Ascending aorta (tissue), 2 donors: ENCODE results near the gene CBLB. TPM values are rescaled to one million over a fixed set of nuclear protein-coding genes. Genes with fewer than 3 reads are reported as not detected.

Source experiments
- DNase-seq, 2 donors: peaks; one replicate each; pipeline ENCODE4 v3.0.0-alpha.2; 2019; ENCODE audit warnings: low spot score in 2 of 2
- H3K27ac ChIP-seq, 2 donors: fragments of 200-600 bp; sonication (generic); one replicate each; pipeline ENCODE4 v1.5.1; 2016 to 2017; ENCODE audit warnings: mild to moderate bottlenecking in 1 of 2
- H3K27me3 ChIP-seq: fragments of 200-600 bp; sonication (generic); one replicate; pipeline ENCODE4 v1.5.1; 2017
- H3K36me3 ChIP-seq, 2 donors: fragments of 200-600 bp; sonication (generic); one replicate each; pipeline ENCODE4 v1.5.1; 2016
- H3K4me1 ChIP-seq, 2 donors: fragments of 200-600 bp; sonication (generic); one replicate each; pipeline ENCODE4 v1.5.1; 2016 to 2017; ENCODE audit warnings: mild to moderate bottlenecking in 1 of 2
- H3K4me3 ChIP-seq, 2 donors: fragments of 200-600 bp; sonication (generic); one replicate each; pipeline ENCODE4 v1.5.1; 2016 to 2017; ENCODE audit warnings: mild to moderate bottlenecking in 1 of 2
- H3K9me3 ChIP-seq, 2 donors: fragments of 200-600 bp; sonication (generic); one replicate each; pipeline ENCODE4 v1.5.1; 2016
- CTCF ChIP-seq, 3 experiments: fragments of 200-600 bp in 2 of 3; fragments of 450-650 bp in 1 of 3; sonication (generic) in 2 of 3; IDR thresholded peaks; one replicate each; pipeline ENCODE4 v1.5.1; 2016 to 2019; ENCODE audit warnings: antibody characterized with exemption in 3 of 3, mild to moderate bottlenecking in 1 of 3, moderate library complexity in 1 of 3
- intact Hi-C: fragments of 100-400 bp; cut with DNase I; formaldehyde crosslinking; loops from one replicate; pipeline ENCODE4 v1.15.1; 2023
- total RNA-seq: library from RNA; depleted of rRNA; stranded (reverse); fragments of >200 nt; gene quantifications from one replicate; pipeline ENCODE4 v1.1.0, GENCODE V29; 2016

CBLB gene
- total RNA-seq, 1 donor from 2014 or later: 30.0 TPM

- DNase-seq: no peak
- intact Hi-C loops: no loop called here
- no peaks in the 10 kb centered on the region for H3K4me1 ChIP-seq
- no peaks in the 10 kb centered on the region for H3K9me3 ChIP-seq
- TF ChIP-seq CTCF (IDR thresholded peaks at IDR 0.05): no peak
- no peaks in the 10 kb centered on the region for H3K27me3 ChIP-seq
- no peaks in the 10 kb centered on the region for H3K36me3 ChIP-seq
- H3K4me3 ChIP-seq: no peak overlapping the region
- H3K27ac ChIP-seq: no peak overlapping the region
Measured at GRCh38 chr3:105622169-105622568, 246.6 kb downstream of the CBLB start.

- TF ChIP-seq CTCF (IDR thresholded peaks at IDR 0.05): no peak
- H3K27ac ChIP-seq: no peak overlapping the region
- no peak for DNase-seq
- intact Hi-C loops: no loop called here
- no peaks in the 10 kb centered on the region for H3K9me3 ChIP-seq
- no peaks in the 10 kb centered on the region for H3K36me3 ChIP-seq
- no peak overlapping the region for H3K4me3 ChIP-seq
- no peaks in the 10 kb centered on the region for H3K4me1 ChIP-seq
- H3K27me3 ChIP-seq: no peaks in the 10 kb centered on the region
Measured at GRCh38 chr3:105620236-105620635, 248.6 kb downstream of the CBLB start.

GRCh38 chr3:105619651-105620050, 249.2 kb downstream of the CBLB start:
- intact Hi-C loops: no loop called here
- H3K9me3 ChIP-seq: no peaks in the 10 kb centered on the region
- no peaks in the 10 kb centered on the region for H3K4me1 ChIP-seq
- TF ChIP-seq CTCF (IDR thresholded peaks at IDR 0.05): no peak
- no peak overlapping the region for H3K4me3 ChIP-seq
- no peak overlapping the region for H3K27ac ChIP-seq
- H3K36me3 ChIP-seq: no peaks in the 10 kb centered on the region
- no peak for DNase-seq
- no peaks in the 10 kb centered on the region for H3K27me3 ChIP-seq

- H3K4me1 ChIP-seq: no peaks in the 10 kb centered on the region
- TF ChIP-seq CTCF (IDR thresholded peaks at IDR 0.05): no peak
- no peaks in the 10 kb centered on the region for H3K9me3 ChIP-seq
- no peak overlapping the region for H3K4me3 ChIP-seq
- no peaks in the 10 kb centered on the region for H3K27me3 ChIP-seq
- intact Hi-C loops: no loop called here
- H3K27ac ChIP-seq: no peak overlapping the region
- no peaks in the 10 kb centered on the region for H3K36me3 ChIP-seq
- no peak for DNase-seq
Measured at GRCh38 chr3:105618556-105618955, 250.3 kb downstream of the CBLB start.

- Histone ChIP-seq H3K27ac (no peak overlapping the region), H3K4me1 (no peaks in the 10 kb centered on the region), H3K4me3 (no peak overlapping the region), H3K9me3 (no peaks in the 10 kb centered on the region), H3K27me3 (no peaks in the 10 kb centered on the region), H3K36me3 (no peaks in the 10 kb centered on the region)
- TF ChIP-seq CTCF (IDR thresholded peaks at IDR 0.05): no peak
- DNase-seq: no peak
- intact Hi-C loops: no loop called here
Measured at GRCh38 chr3:105616374-105617121, 252.3 kb downstream of the CBLB start.

- DNase-seq: no peak
- H3K4me3 ChIP-seq: no peak overlapping the region
- intact Hi-C loops: no loop called here
- no peaks in the 10 kb centered on the region for H3K36me3 ChIP-seq
- H3K27me3 ChIP-seq: no peaks in the 10 kb centered on the region
- H3K9me3 ChIP-seq: no peaks in the 10 kb centered on the region
- no peaks in the 10 kb centered on the region for H3K4me1 ChIP-seq
- H3K27ac ChIP-seq: no peak overlapping the region
- TF ChIP-seq CTCF (IDR thresholded peaks at IDR 0.05): no peak
Measured at GRCh38 chr3:105615814-105616213, 253.0 kb downstream of the CBLB start.
